A673 (cell line): ENCODE results near the gene PHF12. TPM values are rescaled to one million over a fixed set of nuclear protein-coding genes. Genes with fewer than 3 reads are reported as not detected.

ENCODE experiments used
- BruUV-seq: library from RNA; stranded (reverse); fragments of 400-500 nt; replicated peaks from 2 replicates; lab custom pipeline; 2021; lab: Mats Ljungman, UMichigan
- CTCF ChIA-PET: fragments of 300-600 bp; sonication (Branson Sonifier 250); formaldehyde crosslinking; loops from one replicate; lab custom pipeline; 2022; ENCODE audit warnings: antibody characterized with exemption; lab: Charles Lee
- POLR2A ChIA-PET: fragments of 300-600 bp; sonication (Branson Sonifier 250); formaldehyde crosslinking; loops from one replicate; lab custom pipeline; 2022; ENCODE audit warnings: antibody characterized with exemption; ENCODE audit not compliant: low non-redundant PET; lab: Charles Lee
- DNase-seq: peaks from one replicate; pipeline ENCODE4 v3.0.0-alpha.2; 2015; ENCODE audit warnings: low spot score
- H3K27ac ChIP-seq: fragments of 200-600 bp; sonication (generic); 2 replicates; pipeline ENCODE4 v1.5.1; 2016; ENCODE audit warnings: mixed run types, low read depth, mild to moderate bottlenecking, mixed read lengths, antibody characterized with exemption, low read length; ENCODE audit not compliant: poor library complexity, severe bottlenecking
- H3K27me3 ChIP-seq: fragments of 200-600 bp; sonication (generic); replicated peaks from 2 replicates; pipeline ENCODE4 v1.6.1; 2017; ENCODE audit warnings: mixed run types, low read depth, mild to moderate bottlenecking, mixed read lengths, antibody characterized with exemption, low read length; ENCODE audit not compliant: insufficient read depth, poor library complexity
- H3K36me3 ChIP-seq: fragments of 200-600 bp; sonication (generic); 2 replicates; pipeline ENCODE4 v1.6.1; 2016; ENCODE audit warnings: mixed run types, mild to moderate bottlenecking, mixed read lengths, antibody characterized with exemption, low read length; ENCODE audit not compliant: insufficient read depth, poor library complexity, severe bottlenecking
- H3K4me1 ChIP-seq: fragments of 200-600 bp; sonication (generic); 2 replicates; pipeline ENCODE4 v1.6.1; 2017; ENCODE audit warnings: mixed run types, mild to moderate bottlenecking, mixed read lengths, antibody characterized with exemption, low read length; ENCODE audit not compliant: insufficient read depth, poor library complexity, severe bottlenecking
- H3K4me3 ChIP-seq: fragments of 200-600 bp; sonication (generic); 2 replicates; pipeline ENCODE4 v1.5.1; 2016; ENCODE audit warnings: low read depth, mixed run types, mild to moderate bottlenecking, mixed read lengths, low read length; ENCODE audit not compliant: poor library complexity, severe bottlenecking
- H3K9me3 ChIP-seq: fragments of 200-600 bp; sonication (generic); 2 replicates; pipeline ENCODE4 v1.6.1; 2016; ENCODE audit warnings: mixed run types, low read depth, mild to moderate bottlenecking, mixed read lengths, antibody characterized with exemption, low read length; ENCODE audit not compliant: poor library complexity, severe bottlenecking
- CTCF ChIP-seq: fragments of 300-800, 200-600 bp; sonication (generic); conservative IDR thresholded peaks from 2 replicates; pipeline ENCODE4 v1.5.1; 2017; ENCODE audit warnings: low read depth, mild to moderate bottlenecking, antibody characterized with exemption, low read length, moderate library complexity, mixed read lengths
- EZH2 ChIP-seq: fragments of 200-600 bp; sonication (generic); IDR thresholded peaks from 2 replicates; pipeline ENCODE4 v1.6.1; 2017; ENCODE audit warnings: borderline replicate concordance, low read depth, mild to moderate bottlenecking, mixed read lengths, antibody characterized with exemption, low read length; ENCODE audit not compliant: poor library complexity, severe bottlenecking
- intact Hi-C: fragments of 100-400 bp; cut with micrococcal nuclease; formaldehyde crosslinking; loops from one replicate; pipeline ENCODE4 v1.10.0; 2022; ENCODE audit not compliant: unreplicated experiment
- total RNA-seq: library from RNA; stranded (reverse); gene quantifications from 2 replicates; pipeline ENCODE4 v1.2.3, GENCODE V29; 2021

The PHF12 gene
- total RNA-seq, 1 experiment from 2014 or later = 63.3 TPM

DNA sequence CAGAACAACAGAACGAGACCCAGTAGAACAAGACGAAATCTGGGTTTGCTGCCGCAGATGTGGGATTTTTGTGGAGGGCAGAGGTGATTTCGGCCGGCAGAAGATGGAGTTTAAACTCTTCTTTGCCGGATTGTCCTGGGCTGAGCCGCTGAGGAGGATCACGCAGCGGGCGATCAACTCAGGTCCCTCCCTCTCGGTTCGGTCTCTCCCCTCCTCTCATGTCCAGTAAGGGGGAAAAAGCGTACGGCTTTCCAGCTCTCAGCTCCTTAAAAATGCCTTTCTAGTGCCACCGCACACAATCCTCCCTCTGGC lies 2.5 kb downstream of the PHF12 start:
- TSS peak; percentile 25 for BruUV-seq
- H3K4me3 ChIP-seq = peak overlapping the region; percentile 88
- ChIA-PET CTCF (interaction anchor here (1.7 to 2.1 kb wide), 2 partner anchors 168 to 221 kb away, joined by 6 to 14 read pairs; no protein-coding TSS in a partner anchor), POLR2A (interaction anchor here (0.6 kb wide), 1 partner anchor 863 kb away, joined by 5 read pairs; no protein-coding TSS in a partner anchor)
- peak overlapping the region; percentile 93 for H3K27ac ChIP-seq
- H3K9me3 ChIP-seq = no peaks in the 10 kb centered on the region
- no peak for TF ChIP-seq EZH2
- no peak for TF ChIP-seq CTCF
- DNase-seq = no peak
- H3K36me3 ChIP-seq = peaks cover 5% of the 10 kb centered on the region
- H3K27me3 ChIP-seq = no peaks in the 10 kb centered on the region
- peaks cover 45% of the 10 kb centered on the region for H3K4me1 ChIP-seq
- intact Hi-C loops = no loop called here

DNA sequence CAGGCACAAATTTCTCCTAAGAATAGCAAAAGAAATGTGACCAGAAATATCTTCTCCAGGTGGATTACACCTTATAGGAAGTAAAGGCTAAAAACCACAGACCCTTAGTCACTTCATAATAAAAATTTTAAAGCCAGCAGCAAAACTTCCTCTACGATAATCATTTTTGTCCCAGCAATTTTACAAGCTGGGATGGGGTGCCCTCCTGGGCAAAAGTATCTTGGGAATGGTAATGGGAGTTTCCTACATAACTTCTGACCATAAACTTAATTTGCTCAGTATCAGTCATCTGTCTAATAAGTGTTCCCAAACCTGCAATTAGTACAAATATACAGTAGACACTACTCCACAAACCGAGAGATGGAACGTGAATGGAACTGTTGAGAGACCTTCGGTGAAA lies 3.0 kb downstream of the PHF12 start:
- Histone ChIP-seq H3K9me3 (no peaks in the 10 kb centered on the region), H3K4me3 (peak overlapping the region; percentile 88), H3K27ac (peak overlapping the region; percentile 93), H3K4me1 (peaks cover 43% of the 10 kb centered on the region), H3K36me3 (peaks cover 10% of the 10 kb centered on the region), H3K27me3 (no peaks in the 10 kb centered on the region)
- no peak for DNase-seq
- TF ChIP-seq CTCF (no peak), EZH2 (no peak)
- BruUV-seq = no TSS peak
- CTCF ChIA-PET = no interaction called here
- POLR2A ChIA-PET = no interaction called here
- intact Hi-C loops = no loop called here

DNA sequence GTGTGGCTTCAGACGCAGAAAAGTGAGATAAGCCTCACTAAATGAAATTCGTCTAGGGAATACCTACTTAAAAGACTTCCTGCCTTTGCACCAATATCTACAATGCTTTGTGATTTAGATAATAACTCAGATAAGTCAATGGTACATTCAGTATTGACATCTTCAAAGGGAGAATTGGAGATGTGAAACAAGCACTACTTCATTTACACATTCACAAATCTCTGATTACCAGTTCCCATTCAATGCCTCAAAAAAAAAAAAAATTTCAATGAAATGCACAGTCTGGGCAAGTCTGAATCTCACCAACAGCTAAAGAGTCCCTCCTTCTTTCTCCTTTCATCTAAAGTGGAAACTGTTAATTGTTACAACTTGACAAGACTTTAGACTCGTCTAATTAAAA lies 3.7 kb downstream of the PHF12 start:
- no TSS peak for BruUV-seq
- H3K4me3 ChIP-seq = peak overlapping the region; percentile 88
- no peak for DNase-seq
- ChIA-PET POLR2A (interaction anchor here (0.6 kb wide), 1 partner anchor 408 kb away, joined by 3 read pairs; no protein-coding TSS in a partner anchor), CTCF (no interaction called here)
- H3K4me1 ChIP-seq = peaks cover 36% of the 10 kb centered on the region
- TF ChIP-seq CTCF (no peak), EZH2 (no peak)
- peak overlapping the region; percentile 93 for H3K27ac ChIP-seq
- H3K27me3 ChIP-seq = no peaks in the 10 kb centered on the region
- no peaks in the 10 kb centered on the region for H3K9me3 ChIP-seq
- intact Hi-C loops = no loop called here
- H3K36me3 ChIP-seq = peaks cover 16% of the 10 kb centered on the region
